Stimulated activated CD8-positive, alpha-beta memory T cell treated with anti-CD3 and anti-CD28 coated beads, Interleukin-4, amount 100 ng/mL, for 48 hours (primary cell): Measurements from ENCODE around the gene IL11RA.

Experiments used
- DNase-seq: peaks from one replicate; pipeline ENCODE4 v3.0.0-alpha.2; 2020

Gene IL11RA

DNA sequence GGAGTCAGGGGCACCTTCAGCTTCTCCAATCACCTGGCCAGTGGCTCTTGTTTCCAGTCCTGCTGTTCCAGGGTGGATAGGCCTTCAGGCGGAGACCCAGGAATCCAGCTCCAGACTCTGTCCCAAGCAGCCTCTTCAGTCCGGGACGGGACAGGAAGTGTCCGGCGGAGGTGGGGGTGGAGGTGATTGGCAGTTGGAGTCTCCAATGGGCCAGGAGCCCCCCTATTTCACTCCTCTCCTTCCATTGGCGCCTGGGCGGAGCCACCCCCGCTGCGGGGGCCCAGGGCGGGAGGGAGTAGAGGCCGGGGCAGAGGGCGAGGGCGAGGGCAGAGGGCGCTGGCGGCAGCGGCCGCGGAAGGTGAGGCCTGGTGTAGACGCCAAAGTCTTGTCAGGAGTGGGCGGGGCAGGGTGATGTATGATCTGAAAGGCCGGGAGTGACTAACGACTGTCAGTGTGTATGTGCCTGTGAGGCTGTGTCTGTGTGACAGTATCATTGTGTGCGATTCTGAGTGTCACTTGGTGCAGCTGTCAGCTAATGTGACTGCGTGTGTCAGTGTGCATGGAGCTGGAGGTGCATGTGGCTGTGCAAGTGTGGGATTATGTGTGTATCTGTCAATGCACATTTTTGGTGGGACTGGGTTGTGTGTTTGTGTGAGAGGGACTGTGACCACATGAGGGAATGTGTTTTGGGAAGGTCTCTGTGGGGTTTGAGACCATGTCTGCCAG lies at the start of gene IL11RA:
Gene IL11RA (plus strand): TSS at position 310 of the 726 bp plus-strand sequence. CDS start 3,033 bp downstream, outside the sequence.
- DNase-seq: peak; percentile 75

DNA sequence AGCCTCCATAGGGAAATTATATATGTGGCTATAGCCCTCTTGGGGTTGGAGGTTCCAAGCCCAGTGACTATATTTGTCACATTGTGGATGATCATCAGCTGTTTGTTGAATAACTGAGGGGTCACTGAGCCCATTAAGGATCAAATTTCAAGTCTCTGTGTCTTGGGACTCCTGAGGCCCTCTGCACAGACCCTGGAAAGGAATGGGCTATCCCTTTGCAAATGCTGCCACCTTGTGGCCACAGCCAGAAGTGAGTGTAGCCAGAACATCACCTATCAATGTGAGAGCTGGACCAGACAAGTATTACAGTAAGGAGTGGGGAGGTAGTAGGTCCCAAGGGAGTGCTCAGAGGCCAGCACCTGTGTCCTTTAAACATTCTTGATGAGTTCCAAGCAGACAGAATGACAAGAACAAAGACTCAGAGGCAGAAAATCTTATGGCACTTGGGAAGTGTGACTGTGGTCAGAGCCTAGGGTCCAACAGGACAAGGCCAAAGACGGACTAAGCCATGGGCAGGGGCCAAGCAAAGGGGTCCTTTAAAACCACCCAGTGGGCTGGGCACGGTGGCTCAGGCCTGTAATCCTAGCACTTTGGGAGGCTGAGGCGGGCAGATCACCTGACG lies 48.3 kb upstream of the IL11RA start:
- peak; percentile 92 for DNase-seq

- no peak for DNase-seq
Measured at GRCh38 chr9:34606190-34606589, 45.8 kb upstream of the IL11RA start.

- no peak for DNase-seq
Measured at GRCh38 chr9:34606905-34607304, 45.1 kb upstream of the IL11RA start.

DNA sequence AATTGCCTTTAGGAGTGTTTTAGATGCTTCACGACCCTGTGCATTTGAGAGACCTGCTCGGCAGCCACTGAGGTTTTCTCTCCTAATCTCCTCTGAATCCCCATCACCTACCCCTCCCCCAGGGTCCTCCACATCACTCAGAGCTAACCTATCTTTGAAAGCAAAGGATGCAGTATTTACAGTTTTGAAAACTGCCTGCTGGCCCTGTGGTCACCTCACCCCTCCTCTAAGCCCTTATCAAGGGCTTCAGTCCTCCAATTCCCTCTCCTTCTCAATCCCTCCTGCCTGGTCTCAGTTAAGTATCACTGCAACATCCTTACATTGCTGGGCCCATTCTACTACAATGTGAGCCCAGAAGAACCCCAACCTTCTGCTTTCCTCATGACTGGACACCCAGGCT lies 44.7 kb upstream of the IL11RA start:
- no peak for DNase-seq

DNA sequence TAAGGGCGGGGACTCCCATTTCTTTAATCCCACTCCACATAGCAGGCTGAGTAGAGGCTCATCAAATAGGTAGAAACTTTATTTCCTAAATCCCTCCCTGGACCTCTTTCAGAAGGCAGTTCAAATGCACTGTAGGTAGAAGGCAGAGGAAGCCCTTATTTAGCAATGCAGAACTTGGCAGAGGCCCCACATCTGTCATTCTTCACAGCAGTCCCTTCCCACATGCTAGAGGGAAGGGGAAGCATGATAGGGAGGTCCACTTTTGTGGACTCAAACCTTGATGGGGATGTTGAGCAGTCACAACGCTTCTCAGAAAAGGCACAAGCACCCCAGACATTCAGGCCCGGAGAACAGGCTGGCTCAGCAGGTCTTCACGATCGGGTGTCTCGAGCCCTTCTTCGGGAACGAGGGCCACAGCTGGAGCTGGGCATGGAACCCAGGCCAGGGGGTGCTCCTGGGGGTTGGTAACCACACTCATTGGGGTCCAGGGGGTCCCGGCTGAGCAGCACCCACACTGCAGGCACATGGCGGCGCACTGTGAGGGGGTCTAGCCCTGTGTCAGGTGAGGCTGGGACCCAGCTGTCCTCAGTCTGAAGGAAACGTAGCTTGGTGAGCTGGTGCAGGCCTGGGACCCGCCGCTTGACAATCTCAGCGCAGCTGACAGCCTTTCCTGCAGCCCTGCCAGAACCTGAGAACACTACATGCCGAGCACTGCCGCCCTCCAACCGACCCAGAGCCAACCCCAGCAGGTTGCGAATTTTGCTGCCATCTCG lies 41.4 kb upstream of the IL11RA start:
- DNase-seq: no peak

DNA sequence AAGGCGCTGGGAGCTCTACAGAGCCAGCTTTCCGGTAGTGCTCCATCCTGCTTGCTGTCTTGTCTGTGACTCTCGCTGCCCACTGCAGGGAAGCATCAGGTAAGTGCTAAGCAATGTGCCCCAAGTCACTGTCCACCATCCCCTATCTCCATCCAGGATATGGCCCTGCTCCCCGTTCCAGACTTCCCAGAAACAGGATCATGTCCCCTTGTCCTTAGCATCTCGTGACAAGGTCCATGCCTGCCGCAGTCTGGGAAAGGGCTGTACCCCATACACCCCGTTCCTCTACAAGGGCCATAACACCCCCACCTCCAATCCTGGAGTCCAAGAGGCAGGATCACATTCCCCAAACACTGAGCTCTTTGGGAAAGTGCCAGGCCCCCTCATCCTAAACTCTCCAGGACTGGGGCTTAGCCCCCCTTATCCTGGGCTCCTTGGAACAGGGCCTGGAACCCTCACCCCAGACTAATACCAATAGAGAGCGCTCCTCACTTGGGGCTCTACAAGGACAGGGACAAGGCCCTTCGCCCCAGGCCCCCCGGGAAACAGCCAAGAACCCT lies 40.7 kb upstream of the IL11RA start:
- no peak for DNase-seq

DNA sequence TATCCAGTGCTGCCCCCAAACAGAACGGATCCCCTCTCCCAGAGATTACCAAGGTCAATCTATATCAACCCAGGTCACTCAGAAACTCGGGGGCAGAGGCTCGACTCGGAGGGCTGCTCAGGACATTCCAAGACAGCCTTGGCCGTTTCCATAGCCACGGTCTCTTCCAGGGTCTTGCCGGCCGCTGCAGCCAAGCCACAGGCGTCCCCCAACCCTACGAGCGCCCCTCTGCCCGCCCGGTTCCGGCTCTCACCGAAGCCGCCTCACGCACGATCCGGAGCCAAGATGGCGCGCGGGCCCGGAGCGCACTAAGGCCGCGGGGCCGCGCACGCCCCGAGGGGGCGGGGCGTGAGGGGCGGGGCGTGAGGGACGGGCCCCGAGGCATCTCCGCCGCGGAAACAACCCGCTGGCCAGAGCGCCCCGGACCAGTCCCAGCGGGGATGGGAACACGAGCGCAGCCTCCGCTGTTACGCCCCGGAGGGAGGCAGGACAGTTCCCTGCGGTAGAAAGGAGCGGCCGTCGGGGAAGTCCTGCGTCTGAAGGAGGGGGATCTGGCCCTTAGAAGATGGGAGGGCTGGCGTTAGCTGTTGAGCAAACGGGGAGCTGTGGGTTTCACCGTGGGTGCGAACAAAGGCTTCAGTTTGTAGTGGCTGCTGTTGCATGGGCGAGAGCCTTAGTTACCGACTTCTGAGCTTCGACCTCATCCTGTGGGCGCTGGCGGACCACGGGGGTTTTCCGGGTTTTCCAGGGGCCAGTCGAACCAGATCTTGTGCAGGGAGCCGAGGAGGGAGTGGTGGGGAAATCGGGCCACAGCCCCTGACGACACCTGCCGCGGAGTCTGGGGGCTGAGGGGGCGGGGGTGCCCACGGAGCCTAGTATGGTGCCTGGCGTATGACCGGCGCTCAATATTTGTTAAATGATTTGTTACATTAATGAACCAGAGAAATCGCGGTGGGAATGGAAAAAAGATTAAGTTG lies 39.9 kb upstream of the IL11RA start, which contains the start of gene RPP25L:
Gene RPP25L (minus strand): TSS at position 287 of the 977 bp plus-strand sequence. CDS start 801 bp downstream, outside the sequence.
- DNase-seq: peak; percentile 90

- peak; percentile 82 for DNase-seq
Measured at GRCh38 chr9:34612788-34613390, 39.1 kb upstream of the IL11RA start.

- DNase-seq: no peak
Measured at GRCh38 chr9:34615132-34615531, 36.9 kb upstream of the IL11RA start.

DNA sequence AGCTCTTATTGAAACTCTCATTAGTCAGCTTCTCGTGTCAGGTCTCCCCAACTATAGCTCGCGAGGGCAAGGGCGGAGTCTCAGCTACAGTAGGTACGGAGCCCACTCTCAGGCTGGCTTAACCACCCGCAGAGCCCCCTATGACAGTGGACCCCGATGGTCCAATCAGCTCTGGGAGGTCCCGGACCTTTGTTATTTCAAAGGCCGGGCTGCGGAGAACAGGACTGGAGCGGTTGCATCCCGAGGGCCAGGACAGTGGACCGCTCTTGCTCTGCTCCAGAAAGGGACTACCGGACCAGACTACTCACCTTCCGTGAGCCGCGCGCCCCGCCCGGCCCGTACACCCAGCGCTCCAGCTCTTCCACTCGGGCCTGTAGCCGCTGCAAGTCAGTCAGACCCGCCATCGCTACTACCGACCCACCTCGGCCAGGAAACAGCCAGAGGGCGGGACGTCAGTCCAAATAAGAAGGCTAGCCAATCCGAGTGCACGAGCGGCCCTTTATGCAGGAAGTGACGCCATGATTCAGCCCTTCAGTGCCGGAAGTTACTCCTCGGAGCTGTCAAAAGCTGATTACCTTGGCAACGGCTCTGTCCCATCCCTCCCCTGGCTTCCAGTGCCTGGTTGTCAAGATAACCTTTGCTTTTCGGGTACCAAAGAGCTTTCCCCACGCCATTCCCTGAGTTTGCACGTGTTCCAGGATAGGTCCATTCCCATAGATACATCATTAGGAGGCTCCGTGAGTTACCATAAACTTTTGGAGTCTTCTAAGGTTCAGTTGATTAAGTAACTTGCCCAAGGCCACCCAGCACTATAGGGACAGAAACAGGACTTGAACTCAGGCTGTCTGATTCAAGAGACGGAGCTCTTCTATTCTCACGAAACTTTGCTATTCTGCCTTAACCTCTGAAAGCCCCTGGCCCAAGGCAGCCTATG lies 31.7 kb upstream of the IL11RA start, which contains the start of gene DCTN3:
Gene DCTN3 (minus strand): TSS at position 435 of the 934 bp plus-strand sequence. CDS start 31 bp downstream, at position 404.
- DNase-seq: peak; percentile 91

- DNase-seq: no peak
Measured at GRCh38 chr9:34623374-34624235, 28.4 kb upstream of the IL11RA start.

- no peak for DNase-seq
Measured at GRCh38 chr9:34624475-34625185, 27.4 kb upstream of the IL11RA start.

DNA sequence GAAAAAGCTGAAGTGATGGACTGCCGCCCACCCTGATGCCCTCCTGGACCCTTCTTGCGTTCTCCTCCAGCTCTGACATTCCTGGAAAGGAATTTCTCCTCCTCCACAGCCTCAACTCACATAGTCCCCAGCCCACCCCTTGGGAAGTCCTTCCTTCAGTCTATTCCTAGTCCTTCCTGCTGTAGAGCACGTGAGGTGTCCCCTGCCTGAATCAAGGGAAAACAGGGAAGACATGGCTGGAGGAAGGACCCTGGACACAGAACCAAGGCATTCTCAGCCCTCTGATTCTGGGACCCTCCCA lies 26.8 kb upstream of the IL11RA start:
- DNase-seq: no peak

DNA sequence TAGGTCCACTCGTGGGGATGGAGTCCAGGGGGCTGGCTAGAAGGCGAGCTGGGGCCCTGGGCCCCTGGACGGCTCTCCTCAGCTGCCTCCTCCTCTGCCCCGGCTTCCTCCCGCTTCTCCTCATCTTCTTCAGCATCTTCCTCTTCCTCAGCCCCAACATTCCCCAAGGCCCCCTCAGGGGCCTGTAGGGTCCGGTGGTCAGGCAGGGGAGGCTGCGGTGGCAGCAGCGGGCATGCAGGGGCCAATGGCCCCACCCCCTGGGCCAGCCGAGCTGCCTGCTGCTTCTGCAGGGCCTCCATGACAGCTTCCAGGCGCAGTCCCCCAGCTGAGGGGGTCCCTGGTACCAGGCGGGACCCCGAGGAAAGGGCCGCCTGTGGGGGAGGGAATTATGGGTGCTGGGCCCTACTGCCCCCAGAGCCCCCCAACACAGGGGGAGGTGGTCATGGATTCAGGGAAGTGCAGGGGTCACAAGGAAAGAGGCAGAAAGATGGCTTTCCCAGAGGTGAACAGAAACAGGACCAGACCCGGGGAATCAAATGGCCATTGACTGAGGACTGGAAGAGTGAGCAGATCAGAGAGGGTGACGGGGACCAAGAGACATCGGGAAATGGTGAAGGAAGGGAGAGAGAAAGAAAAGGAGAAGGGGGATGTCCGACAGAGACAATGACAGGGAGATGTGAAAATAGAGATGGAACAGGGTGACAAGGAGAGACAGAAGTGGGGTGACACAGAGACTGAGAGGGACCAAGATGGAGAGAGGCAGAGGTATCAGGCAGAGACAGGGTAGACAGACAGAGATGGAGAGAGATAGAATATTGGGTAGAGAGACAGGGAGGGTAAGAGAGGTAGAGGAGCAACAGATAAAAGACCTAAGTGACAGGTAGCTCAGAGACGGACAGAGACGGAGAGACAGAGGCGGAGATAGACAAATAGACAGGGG lies 24.0 kb upstream of the IL11RA start:
- no peak for DNase-seq

GRCh38 chr9:34628656-34629490 lies 23.1 kb upstream of the IL11RA start, which contains the start of gene ARID3C:
Gene ARID3C (minus strand): TSS chr9:34629066. CDS start chr9:34628014, 1,052 bp downstream.
- DNase-seq: peak; percentile 55

- no peak for DNase-seq
Measured at GRCh38 chr9:34629491-34629808, 22.5 kb upstream of the IL11RA start.
